Loucy (cell line): ENCODE data around the gene TPRG1.

Experiments used
- EZH2phosphoT487 ChIP-seq: fragments of 200-600 bp; IDR thresholded peaks from 2 replicates; pipeline ENCODE4 v1.6.1; 2018; ENCODE audit warnings: antibody characterized with exemption, mild to moderate bottlenecking, moderate library complexity, borderline replicate concordance
- TF ChIP-seq, protein P1 (sequence below): fragments of 200-600 bp; sonication (generic); conservative IDR thresholded peaks from 2 replicates; pipeline ENCODE4 v1.5.1; 2014; ENCODE audit warnings: mild to moderate bottlenecking, antibody characterized with exemption, low read length

GRCh38 chr3:189138901-189139610 is 32.7 kb upstream of the TPRG1 start:
- TF ChIP-seq, protein P1, sequence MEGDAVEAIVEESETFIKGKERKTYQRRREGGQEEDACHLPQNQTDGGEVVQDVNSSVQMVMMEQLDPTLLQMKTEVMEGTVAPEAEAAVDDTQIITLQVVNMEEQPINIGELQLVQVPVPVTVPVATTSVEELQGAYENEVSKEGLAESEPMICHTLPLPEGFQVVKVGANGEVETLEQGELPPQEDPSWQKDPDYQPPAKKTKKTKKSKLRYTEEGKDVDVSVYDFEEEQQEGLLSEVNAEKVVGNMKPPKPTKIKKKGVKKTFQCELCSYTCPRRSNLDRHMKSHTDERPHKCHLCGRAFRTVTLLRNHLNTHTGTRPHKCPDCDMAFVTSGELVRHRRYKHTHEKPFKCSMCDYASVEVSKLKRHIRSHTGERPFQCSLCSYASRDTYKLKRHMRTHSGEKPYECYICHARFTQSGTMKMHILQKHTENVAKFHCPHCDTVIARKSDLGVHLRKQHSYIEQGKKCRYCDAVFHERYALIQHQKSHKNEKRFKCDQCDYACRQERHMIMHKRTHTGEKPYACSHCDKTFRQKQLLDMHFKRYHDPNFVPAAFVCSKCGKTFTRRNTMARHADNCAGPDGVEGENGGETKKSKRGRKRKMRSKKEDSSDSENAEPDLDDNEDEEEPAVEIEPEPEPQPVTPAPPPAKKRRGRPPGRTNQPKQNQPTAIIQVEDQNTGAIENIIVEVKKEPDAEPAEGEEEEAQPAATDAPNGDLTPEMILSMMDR: no peak
- no peak for TF ChIP-seq EZH2phosphoT487
